GM21381 (cell line): ENCODE measurements around the gene SFXN5.

Experiments used
- ATAC-seq: cut with Tn5 transposase; IDR thresholded peaks from one replicate; pipeline ENCODE4 v1.9.1; 2021; ENCODE audit warnings: mild to moderate bottlenecking, moderate library complexity; ENCODE audit not compliant: unreplicated experiment

SFXN5 gene

GRCh38 chr2:72945450-72946019, 126.0 kb downstream of the SFXN5 start:
- ATAC-seq, result no peak

GRCh38 chr2:72944804-72945449, 126.6 kb downstream of the SFXN5 start:
- ATAC-seq, result no peak

GRCh38 chr2:72943540-72944395, 127.7 kb downstream of the SFXN5 start:
- ATAC-seq, result no peak

GRCh38 chr2:72942881-72943418, 128.6 kb downstream of the SFXN5 start:
- ATAC-seq, result no peak

- ATAC-seq, result no peak
Observed at GRCh38 chr2:72942293-72942692, 129.2 kb downstream of the SFXN5 start.

GRCh38 chr2:72940786-72941185, 130.7 kb downstream of the SFXN5 start:
- no peak for ATAC-seq

GRCh38 chr2:72940361-72940760, 131.2 kb downstream of the SFXN5 start:
- ATAC-seq, result no peak

- no peak for ATAC-seq
Observed at GRCh38 chr2:72938455-72938854, 133.1 kb downstream of the SFXN5 start.

GRCh38 chr2:72937356-72937669, 134.2 kb downstream of the SFXN5 start:
- ATAC-seq, result no peak

GRCh38 chr2:72936660-72937355, 134.7 kb downstream of the SFXN5 start:
- ATAC-seq, result no peak

GRCh38 chr2:72935611-72935957, 135.9 kb downstream of the SFXN5 start:
- no peak for ATAC-seq

- peak; percentile 59 for ATAC-seq
Observed at GRCh38 chr2:72934683-72935610, 136.6 kb downstream of the SFXN5 start.

GRCh38 chr2:72933646-72934151, 137.8 kb downstream of the SFXN5 start:
- no peak for ATAC-seq

GRCh38 chr2:72933207-72933606, 138.3 kb downstream of the SFXN5 start:
- ATAC-seq, result no peak

GRCh38 chr2:72932805-72933204, 138.7 kb downstream of the SFXN5 start:
- ATAC-seq, result no peak

- no peak for ATAC-seq
Observed at GRCh38 chr2:72932045-72932740, 139.3 kb downstream of the SFXN5 start.

- ATAC-seq, result no peak
Observed at GRCh38 chr2:72931280-72931910, 140.1 kb downstream of the SFXN5 start.

GRCh38 chr2:72929010-72929409, 142.5 kb downstream of the SFXN5 start:
- no peak for ATAC-seq
